Hematopoietic multipotent progenitor cell treated with erythropoietin and hydrocortisone succinate and interleukin-3 and kit ligand, for 6 days (in vitro differentiated cells): Measurements from ENCODE around the gene TRPC4.

Experiments used
- DNase-seq: peaks from one replicate; pipeline ENCODE4 v3.0.0-alpha.2; 2015

The TRPC4 gene

GRCh38 chr13:37651891-37652290 is 217.7 kb downstream of the TRPC4 start:
- DNase-seq, result no peak

- no peak for DNase-seq
Measured at GRCh38 chr13:37648609-37649008, 221.0 kb downstream of the TRPC4 start.

- no peak for DNase-seq
Measured at GRCh38 chr13:37647031-37647650, 222.4 kb downstream of the TRPC4 start.

GRCh38 chr13:37646531-37646930 is 223.0 kb downstream of the TRPC4 start:
- DNase-seq, result no peak

- DNase-seq, result no peak
Measured at GRCh38 chr13:37645181-37645740, 224.3 kb downstream of the TRPC4 start.

- no peak for DNase-seq
Measured at GRCh38 chr13:37641391-37641790, 228.2 kb downstream of the TRPC4 start.

GRCh38 chr13:37640499-37640898 is 229.1 kb downstream of the TRPC4 start:
- peak; percentile 3 for DNase-seq

- DNase-seq, result no peak
Measured at GRCh38 chr13:37636701-37637100, 232.9 kb downstream of the TRPC4 start.

GRCh38 chr13:37632294-37632693 is 237.3 kb downstream of the TRPC4 start:
- DNase-seq, result no peak

GRCh38 chr13:37627428-37627827 is 242.1 kb downstream of the TRPC4 start:
- DNase-seq, result no peak

- no peak for DNase-seq
Measured at GRCh38 chr13:37621811-37622361, 247.7 kb downstream of the TRPC4 start.

- DNase-seq, result no peak
Measured at GRCh38 chr13:37618554-37618953, 251.0 kb downstream of the TRPC4 start.

- no peak for DNase-seq
Measured at GRCh38 chr13:37617173-37617572, 252.4 kb downstream of the TRPC4 start.

GRCh38 chr13:37616131-37616530 is 253.4 kb downstream of the TRPC4 start:
- no peak for DNase-seq

- no peak for DNase-seq
Measured at GRCh38 chr13:37615276-37615675, 254.3 kb downstream of the TRPC4 start.

GRCh38 chr13:37613638-37614037 is 255.9 kb downstream of the TRPC4 start:
- no peak for DNase-seq

GRCh38 chr13:37613236-37613635 is 256.3 kb downstream of the TRPC4 start:
- DNase-seq, result no peak

- peak; percentile 3 for DNase-seq
Measured at GRCh38 chr13:37608750-37609339, 260.7 kb downstream of the TRPC4 start.

GRCh38 chr13:37602733-37603381 is 266.7 kb downstream of the TRPC4 start:
- DNase-seq, result peak; percentile 40

- no peak for DNase-seq
Measured at GRCh38 chr13:37601648-37602440, 267.7 kb downstream of the TRPC4 start.

- DNase-seq, result no peak
Measured at GRCh38 chr13:37599519-37599918, 270.1 kb downstream of the TRPC4 start.

GRCh38 chr13:37598597-37598996 is 271.0 kb downstream of the TRPC4 start, which contains the start of gene POSTN:
POSTN (minus strand) TSS chr13:37598768; CDS start chr13:37598726, 42 bp downstream.
- DNase-seq, result no peak
